Measurements from ENCODE around the gene STRN3.

STRN3 gene

DNA sequence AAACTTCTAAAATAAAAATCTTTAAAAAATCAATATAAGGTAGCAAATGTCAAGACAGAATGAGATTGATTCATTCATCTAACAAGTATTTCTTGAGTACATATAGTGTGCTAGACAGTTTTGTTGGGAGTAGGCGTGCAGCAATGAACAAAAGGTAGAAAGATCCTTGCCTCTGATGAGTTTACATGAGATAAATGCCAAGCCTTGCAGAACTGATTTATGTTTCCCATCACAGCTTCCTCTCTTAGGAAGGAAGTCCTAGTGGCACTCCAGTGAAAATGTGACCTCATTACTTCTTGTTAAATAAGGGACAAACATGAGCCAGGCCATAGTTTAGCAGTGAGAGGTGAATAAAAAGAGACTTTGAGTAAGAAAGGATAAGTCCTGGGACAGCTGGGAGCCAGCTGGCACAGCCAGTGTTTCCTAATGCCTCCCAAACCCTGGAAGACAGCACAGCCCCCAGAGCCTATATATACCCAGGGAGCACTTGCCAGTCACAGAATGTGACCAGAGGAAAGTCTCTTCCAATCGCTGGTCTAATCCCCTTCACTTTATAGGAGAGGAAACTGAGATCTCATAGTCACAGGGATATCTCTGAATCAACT, 156.5 kb downstream of the STRN3 start:
- DNase-seq: no peak

DNA sequence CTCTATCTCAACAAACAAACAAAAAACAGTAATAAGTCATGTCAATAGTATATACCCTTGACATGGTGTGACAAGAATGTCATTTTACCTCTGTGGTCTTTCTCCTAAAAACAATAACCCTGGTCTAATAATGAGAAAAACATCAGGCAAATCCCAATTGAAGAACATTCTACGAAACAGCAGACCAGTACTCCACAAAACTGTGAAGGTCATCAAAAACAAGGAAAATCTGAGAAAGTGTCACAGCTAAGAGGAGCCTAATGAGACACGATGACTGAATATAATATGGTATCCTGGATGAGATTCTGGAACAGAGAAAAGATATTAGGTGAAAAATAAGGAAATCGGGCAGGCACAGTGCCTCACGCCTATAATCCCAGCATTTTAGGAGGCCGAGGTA, 157.4 kb downstream of the STRN3 start:
- no peak for DNase-seq

DNA sequence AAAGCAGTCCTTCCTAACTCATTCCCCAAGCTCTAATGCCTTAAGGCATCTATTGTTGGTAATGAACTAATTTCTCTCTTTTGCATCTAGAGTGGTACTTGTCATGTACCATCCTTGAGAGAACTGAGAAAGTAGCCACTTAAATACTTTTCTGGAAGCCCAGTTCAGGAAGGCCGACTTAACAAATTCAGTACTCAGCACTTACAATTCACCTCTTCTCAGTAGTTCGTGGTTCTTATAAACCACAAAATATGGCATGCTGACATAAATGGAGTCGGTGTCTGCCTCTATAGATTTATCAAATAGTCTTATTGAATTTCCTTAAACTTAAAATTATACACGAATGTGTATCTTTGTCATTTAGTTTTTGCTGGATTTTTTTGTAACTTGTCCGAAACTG, 161.2 kb downstream of the STRN3 start:
- DNase-seq: no peak

DNA sequence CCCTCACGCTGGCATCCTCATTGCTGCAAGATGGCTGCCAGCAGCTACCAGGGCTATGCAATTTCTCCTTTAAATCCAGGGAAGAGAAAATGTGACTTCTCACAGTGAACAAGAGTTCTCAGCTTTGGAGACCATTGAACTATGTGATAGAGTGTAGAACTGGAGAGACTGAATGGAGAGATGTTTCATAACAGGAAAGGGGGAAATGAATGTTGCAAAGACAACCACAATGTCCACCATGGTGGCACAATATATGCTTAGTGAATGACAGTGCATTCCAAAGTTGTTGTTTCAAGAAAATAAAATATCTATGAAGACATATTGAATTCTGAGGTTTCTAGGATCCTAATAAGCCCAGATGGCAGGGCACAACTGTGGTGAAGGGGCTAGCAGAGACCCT, 165.0 kb downstream of the STRN3 start:
- no peak for DNase-seq

DNA sequence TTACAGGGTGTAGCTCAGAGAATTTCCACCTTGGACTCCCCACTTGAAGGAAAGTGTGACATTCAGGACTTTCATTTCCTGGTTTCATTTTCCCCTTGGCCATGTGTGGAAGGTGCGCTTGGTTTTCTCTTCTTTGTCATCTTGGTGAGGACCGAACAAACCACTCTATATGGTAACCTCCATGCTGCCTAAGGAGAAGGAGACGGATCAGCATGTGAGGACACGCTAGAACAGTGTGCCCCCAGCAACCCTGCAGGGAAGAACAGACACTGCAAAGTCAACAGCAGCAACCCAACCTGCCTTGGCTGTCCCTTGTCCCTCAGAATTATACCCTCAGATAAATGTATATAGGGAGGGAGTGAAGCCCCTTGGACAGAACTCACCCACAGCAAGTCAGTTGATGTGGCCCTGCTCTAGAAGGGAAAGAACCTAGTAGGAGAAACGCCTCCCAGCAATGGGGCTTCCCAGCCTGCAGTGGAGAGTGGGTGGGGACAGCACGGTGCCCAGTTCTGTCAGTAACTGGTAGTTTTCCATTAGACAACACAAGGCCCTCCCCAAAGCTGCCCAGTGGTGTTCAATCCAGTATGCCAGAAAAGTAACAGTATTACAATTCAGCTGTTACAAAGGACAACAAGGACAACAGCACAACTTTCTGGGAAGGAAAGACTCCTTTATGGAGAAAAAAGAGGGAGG, 170.7 kb downstream of the STRN3 start:
- no peak for DNase-seq

DNA sequence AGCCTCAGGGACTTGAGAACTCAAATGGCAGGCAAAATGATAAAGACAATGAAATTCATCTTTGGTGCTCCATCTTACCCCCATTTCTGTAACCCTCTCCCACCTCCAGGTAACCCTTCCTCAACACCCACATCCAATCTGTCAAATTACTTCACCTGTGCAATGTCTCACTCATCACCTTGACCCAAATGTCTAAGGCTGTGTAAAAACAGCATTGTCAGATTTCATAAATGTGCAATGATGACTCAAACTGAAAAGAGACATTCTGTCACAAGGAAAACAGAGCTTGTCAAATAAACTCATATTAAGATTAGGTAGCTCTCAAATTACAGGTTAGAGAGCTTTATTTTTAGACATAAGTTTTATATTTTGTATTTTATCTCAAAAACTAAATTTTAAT, 171.7 kb downstream of the STRN3 start:
- DNase-seq: no peak

DNA sequence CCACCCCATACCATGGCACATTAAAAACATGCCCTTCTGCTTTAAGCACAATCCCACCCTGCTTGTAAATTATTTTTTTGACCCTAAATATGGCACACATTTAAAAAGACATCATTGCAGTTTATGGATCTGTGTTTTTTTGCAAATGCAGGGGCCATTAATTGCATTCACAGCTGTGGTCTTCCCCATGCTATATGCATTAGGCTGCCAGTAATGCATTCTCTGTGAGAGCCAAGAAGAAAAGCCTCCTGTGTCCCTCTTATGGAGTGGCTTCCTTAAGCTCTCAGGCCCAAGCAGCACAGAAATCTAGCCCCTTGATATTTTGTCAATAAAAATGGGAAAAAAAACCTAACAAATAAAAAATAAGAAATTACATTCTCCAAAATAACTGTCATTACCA, 172.2 kb downstream of the STRN3 start:
- no peak for DNase-seq

DNA sequence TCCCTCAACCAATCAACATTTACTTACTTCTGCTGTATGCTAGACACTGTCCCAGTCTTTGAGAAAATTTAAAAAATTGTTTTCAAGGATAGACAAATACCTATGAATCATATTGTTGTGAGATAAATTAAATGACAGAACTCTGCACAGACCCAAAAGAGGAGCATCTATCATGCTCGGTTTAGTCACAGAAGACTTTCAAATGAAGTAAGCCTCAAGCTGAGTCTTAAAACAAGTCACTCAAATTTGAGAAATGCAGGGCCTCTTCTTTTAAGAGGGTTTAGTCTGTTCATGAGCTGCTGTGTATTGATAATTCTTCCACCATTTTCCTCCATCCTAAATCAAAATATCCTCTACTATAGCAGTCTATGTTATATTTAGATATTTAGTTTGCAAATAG, 176.2 kb downstream of the STRN3 start:
- DNase-seq: no peak

DNA sequence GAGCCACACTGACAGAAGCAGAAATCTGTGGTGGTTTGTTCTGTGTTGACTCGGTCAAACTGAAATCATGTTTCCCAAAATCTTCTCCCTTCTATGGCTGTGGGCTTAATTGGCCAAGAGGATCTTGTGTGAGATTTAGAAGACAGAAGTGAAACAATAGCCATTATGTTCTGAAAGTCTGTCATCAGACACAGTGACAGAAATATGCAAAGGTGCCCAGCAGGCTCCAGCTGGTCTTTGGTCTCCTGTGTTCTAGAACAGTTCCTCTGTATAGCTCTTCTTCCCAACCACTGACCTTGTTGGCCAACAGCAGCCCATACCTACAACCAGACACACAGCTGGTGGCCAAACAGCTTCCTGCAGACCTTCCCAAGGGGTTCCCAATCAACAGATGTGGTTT, 176.8 kb downstream of the STRN3 start:
- DNase-seq: no peak

DNA sequence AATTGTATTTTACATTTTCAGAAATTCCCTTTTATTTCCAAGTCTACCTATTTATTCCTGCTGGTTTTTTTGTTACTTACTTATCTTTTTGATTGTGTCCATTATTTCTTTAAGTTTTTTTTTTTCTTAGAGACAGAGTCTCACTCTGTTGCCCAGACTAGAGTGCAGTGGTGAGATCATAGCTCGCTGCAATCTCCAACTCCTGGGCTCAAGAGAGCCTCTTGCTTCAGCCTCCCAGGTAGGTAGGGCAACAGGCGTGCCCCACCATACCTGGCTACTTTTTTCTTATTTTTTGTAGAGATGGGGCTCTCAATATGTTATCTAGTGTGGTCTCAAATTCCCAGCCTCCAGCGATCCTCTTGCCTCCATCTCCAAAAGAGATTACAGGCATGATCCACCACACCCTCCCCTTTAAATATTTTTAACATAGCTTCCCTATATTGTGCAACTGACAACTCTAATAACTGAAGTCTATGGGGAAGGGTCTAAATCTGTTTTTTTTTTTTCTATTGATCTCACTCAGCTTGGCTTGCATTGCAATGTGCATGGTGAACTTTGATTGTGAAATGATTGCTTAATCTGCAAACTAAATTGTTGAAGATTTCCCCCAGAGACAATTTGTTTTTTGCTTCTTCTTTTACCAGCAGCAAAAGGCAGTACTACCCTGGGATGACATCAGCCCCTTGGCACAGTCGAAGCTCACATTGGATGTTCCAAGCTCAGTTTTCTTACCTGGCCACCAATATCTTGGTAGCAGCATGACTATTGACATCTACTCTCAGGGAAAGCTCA, 177.5 kb downstream of the STRN3 start:
- DNase-seq: no peak
